WTC11 (cell line): ENCODE results near the gene TMEM217.

ENCODE experiments used
- ETV6 ChIP-seq: sonication (generic); formaldehyde crosslinking; IDR thresholded peaks from 2 replicates; pipeline ENCODE4 v1.8.1; 2022; ENCODE audit warnings: mild to moderate bottlenecking, missing genetic modification reagents
- GABPB1 ChIP-seq: sonication (generic); formaldehyde crosslinking; IDR thresholded peaks from 2 replicates; pipeline ENCODE4 v1.8.1; 2023; ENCODE audit warnings: mild to moderate bottlenecking, missing genetic modification reagents
- TF ChIP-seq, protein P1 (sequence below): sonication (generic); formaldehyde crosslinking; IDR thresholded peaks from 2 replicates; pipeline ENCODE4 v1.8.0; 2023; ENCODE audit warnings: mild to moderate bottlenecking, missing genetic modification reagents
- TF ChIP-seq, protein P2 (sequence below): fragments of 200-600 bp; IDR thresholded peaks from 2 replicates; pipeline ENCODE4 v1.8.0; 2022; ENCODE audit warnings: antibody characterized with exemption

DNA sequence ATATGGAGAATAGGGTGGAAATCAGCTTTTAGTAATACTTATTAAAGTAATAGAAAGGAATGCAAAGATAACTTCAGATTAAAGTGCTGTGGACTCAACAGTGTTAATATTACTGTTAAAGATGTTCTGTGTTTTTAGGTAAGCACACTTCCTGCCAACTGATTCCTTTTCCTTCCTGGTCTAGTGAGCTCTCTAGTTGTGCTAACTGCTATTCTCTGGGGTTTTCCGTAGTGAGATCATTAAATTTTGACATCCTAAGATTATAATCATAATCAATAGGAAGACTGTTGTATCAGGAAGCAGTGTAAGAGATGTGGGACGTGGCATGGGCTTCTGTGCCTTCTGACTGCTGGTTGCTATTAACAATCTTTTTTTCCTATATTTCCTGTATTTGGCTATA lies 1.2 kb upstream of the TMEM217 start:
- TF ChIP-seq, protein P1, sequence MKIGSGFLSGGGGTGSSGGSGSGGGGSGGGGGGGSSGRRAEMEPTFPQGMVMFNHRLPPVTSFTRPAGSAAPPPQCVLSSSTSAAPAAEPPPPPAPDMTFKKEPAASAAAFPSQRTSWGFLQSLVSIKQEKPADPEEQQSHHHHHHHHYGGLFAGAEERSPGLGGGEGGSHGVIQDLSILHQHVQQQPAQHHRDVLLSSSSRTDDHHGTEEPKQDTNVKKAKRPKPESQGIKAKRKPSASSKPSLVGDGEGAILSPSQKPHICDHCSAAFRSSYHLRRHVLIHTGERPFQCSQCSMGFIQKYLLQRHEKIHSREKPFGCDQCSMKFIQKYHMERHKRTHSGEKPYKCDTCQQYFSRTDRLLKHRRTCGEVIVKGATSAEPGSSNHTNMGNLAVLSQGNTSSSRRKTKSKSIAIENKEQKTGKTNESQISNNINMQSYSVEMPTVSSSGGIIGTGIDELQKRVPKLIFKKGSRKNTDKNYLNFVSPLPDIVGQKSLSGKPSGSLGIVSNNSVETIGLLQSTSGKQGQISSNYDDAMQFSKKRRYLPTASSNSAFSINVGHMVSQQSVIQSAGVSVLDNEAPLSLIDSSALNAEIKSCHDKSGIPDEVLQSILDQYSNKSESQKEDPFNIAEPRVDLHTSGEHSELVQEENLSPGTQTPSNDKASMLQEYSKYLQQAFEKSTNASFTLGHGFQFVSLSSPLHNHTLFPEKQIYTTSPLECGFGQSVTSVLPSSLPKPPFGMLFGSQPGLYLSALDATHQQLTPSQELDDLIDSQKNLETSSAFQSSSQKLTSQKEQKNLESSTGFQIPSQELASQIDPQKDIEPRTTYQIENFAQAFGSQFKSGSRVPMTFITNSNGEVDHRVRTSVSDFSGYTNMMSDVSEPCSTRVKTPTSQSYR (CRISPR knock-in tag) = no peak
- no peak for TF ChIP-seq ETV6 (CRISPR knock-in tag)
- TF ChIP-seq, protein P2, sequence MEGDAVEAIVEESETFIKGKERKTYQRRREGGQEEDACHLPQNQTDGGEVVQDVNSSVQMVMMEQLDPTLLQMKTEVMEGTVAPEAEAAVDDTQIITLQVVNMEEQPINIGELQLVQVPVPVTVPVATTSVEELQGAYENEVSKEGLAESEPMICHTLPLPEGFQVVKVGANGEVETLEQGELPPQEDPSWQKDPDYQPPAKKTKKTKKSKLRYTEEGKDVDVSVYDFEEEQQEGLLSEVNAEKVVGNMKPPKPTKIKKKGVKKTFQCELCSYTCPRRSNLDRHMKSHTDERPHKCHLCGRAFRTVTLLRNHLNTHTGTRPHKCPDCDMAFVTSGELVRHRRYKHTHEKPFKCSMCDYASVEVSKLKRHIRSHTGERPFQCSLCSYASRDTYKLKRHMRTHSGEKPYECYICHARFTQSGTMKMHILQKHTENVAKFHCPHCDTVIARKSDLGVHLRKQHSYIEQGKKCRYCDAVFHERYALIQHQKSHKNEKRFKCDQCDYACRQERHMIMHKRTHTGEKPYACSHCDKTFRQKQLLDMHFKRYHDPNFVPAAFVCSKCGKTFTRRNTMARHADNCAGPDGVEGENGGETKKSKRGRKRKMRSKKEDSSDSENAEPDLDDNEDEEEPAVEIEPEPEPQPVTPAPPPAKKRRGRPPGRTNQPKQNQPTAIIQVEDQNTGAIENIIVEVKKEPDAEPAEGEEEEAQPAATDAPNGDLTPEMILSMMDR = no peak
- TF ChIP-seq GABPB1 (CRISPR knock-in tag) = no peak
